A673 (cell line): ENCODE data around the gene MAPKAP1.

Source experiments
- CTCF ChIP-seq: fragments of 300-800, 200-600 bp; sonication (generic); conservative IDR thresholded peaks from 2 replicates; pipeline ENCODE4 v1.5.1; 2017; ENCODE audit warnings: low read depth, mild to moderate bottlenecking, antibody characterized with exemption, low read length, moderate library complexity, mixed read lengths
- EZH2 ChIP-seq: fragments of 200-600 bp; sonication (generic); IDR thresholded peaks from 2 replicates; pipeline ENCODE4 v1.6.1; 2017; ENCODE audit warnings: borderline replicate concordance, low read depth, mild to moderate bottlenecking, mixed read lengths, antibody characterized with exemption, low read length; ENCODE audit not compliant: poor library complexity, severe bottlenecking

DNA sequence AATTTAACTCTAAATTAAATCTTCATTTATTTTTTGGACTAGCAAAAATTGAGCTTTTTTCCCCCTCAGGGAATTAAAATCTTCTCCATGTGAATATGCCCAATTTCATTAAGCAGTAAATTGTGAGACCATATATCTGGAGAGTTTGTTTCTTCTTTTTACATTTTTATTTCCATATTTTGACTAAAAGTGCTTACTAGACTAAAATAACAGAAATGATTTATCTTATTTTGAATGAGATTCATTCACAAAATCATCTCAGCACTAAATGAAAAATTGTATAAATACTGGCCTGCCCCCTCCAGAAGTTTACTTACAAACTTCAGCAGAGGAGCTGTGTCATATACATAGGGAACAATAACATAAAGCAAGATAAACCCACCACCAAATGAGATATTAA is 26.6 kb downstream of the MAPKAP1 start:
- no peak for TF ChIP-seq CTCF
- no peak for TF ChIP-seq EZH2
